GDM1 (cell line): Measurements from ENCODE around the gene KLRF2.
A peak's percentile ranks its signal among the peaks of the same experiment; 100 is the strongest.
"Not testable (repeated sequence)": the region's sequence is repeated elsewhere in the genome, so short reads cannot be mapped to it uniquely, and the experiment has no call there.

Source experiments
- DNase-seq: peaks from one replicate; lab custom pipeline; 2025; lab: John Stamatoyannopoulos, UW

Gene KLRF2, protein sequence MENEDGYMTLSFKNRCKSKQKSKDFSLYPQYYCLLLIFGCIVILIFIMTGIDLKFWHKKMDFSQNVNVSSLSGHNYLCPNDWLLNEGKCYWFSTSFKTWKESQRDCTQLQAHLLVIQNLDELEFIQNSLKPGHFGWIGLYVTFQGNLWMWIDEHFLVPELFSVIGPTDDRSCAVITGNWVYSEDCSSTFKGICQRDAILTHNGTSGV

DNA sequence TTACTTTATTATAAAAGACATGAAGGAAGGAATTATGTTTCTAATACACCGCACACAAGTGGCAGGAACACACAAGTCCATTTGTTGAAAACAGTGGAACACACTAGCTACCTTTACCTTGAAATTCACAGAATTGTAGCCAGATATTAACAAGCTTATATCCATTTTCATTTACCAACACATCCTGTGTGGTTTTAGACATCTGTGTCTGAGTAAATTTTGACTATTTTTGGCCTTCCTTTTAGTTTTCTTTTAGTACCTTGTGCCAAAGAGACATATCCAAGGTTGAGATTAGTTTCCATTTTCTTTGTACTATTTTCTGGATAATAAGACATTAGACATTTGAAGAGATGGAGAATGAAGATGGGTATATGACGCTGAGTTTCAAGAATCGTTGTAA, at the start of gene KLRF2:
TSS of gene KLRF2 (plus strand) at position 244 of the 400 bp plus-strand sequence. CDS start at position 351, 107 bp downstream.
- no peak for DNase-seq

DNA sequence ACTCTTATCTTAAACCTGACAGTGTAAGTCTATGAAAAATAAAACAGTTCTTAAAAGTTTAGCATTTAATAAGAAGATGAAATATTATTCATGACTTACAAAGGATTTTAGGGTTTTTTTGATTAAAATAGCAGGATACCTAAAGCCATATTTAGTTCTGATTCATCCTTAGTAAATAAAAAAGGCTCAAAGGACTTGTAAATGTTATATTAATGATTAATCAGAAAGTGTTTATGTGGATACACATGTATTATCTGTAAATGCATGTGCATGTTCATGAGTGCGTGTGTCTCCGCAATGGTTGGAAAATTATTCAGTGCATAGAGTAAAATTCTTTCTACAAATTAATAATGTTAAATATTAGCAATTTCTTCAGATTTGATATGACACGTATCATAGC, 49.6 kb upstream of the KLRF2 start:
- no peak for DNase-seq

DNA sequence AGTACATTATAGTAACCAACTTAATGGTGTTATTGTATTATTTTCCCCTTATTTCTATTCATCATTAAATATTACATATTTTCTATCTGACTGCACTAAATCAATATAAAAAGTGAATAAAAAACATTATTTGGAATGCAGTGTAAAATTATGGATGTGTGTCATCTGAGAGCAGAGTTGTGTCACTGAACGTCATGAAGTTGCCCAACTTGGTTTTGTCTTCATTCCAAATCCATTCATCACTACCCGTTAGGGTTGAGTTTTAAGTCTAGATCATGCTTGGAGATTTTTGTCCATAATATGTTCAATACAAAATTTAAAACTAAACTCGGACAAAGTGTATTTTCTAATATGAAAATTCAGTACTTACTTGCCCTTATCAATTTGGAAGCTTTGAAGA, 37.9 kb upstream of the KLRF2 start:
- no peak for DNase-seq

- DNase-seq, result no peak
These were observed 32.4 kb upstream of the KLRF2 start for GRCh38 chr12:9848899-9849298.

DNA sequence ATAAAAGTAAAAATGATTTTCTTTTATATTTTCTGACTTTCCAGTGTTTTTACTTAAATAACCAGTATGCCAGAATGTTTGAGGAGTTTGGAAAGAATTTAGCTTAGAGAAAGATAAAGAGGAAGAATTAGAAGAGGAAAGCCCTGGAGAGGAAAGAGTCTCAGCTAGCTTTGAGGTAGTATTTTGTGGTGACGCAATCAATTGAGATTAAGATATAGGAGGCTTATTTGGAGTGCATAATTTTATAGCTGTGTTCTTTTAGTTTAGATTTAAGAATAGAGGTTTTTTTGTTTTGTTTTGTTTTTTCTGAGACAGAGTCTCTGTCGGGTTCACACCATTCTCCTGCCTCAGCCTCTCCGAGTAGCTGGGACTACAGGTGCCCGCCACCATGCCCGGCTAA, 30.2 kb upstream of the KLRF2 start:
- DNase-seq, result no peak

- no peak for DNase-seq
These were observed 29.4 kb upstream of the KLRF2 start for GRCh38 chr12:9851927-9852326.

- DNase-seq, result no peak
These were observed 25.1 kb upstream of the KLRF2 start for GRCh38 chr12:9856151-9856550.

DNA sequence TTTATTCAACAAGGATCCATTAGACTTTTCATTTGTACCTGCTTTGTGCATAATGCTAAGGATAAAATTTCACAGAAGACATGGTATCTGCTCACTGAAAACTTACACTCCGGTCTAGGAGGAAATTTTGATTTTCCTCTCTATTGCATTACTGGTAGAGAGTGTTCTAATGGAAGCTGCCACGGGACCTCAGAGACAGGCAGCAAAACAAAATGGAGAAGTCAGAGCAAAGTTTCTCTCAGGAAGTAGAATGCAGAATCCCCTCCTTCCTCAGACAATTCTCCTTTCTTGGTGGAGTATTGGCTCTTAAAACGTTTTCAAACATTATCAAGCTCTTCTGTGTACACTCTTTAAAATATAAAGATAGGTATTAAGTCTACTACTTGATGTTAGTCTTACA, 24.4 kb upstream of the KLRF2 start:
- no peak for DNase-seq

- DNase-seq, result no peak
These were observed 23.2 kb upstream of the KLRF2 start for GRCh38 chr12:9858135-9858534.

GRCh38 chr12:9864913-9865675, 16.2 kb upstream of the KLRF2 start:
- DNase-seq, result no peak

GRCh38 chr12:9866860-9867269, 14.4 kb upstream of the KLRF2 start:
- DNase-seq, result no peak

- DNase-seq, result no peak
These were observed 13.8 kb upstream of the KLRF2 start for GRCh38 chr12:9867531-9867930.

DNA sequence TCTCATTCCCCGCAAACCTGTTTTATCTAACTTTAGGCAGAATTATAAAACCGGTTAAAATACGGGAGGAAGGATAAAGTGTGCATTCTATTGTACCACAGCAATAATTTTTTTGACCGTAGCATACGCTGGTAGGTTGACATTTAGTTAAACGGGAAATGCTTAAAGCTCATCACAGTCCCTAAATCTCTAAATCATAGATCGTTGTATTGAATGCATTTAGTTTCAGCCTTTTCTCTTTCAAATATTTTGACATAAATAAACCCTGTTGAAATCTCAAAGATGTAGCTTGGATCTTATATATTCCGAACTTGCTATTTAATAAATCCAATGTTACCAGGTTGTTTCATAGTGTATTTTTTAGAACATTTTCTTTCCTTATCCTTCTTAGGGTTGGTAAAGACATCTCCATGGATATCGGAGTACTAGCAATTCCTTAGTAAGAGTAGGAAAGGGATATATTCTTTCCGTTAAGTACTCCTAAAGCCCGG, 12.9 kb upstream of the KLRF2 start:
- no peak for DNase-seq

DNA sequence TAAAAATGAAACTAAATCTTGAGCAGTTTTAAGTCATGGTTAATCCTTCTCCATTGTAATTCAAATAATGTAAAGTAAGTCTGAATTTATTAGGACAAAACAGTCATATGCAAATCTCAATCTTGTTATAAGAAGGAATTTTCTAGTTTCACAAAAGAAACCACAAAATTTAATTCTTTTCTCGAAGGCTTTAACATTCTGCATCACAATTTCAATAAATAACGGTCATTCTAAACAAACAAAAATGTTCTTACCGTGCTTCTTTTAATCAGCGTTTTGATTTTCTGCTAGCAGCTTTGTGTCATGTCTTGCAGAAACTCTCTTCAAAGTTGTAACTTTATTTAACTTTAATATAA, 12.4 kb upstream of the KLRF2 start:
- no peak for DNase-seq

DNA sequence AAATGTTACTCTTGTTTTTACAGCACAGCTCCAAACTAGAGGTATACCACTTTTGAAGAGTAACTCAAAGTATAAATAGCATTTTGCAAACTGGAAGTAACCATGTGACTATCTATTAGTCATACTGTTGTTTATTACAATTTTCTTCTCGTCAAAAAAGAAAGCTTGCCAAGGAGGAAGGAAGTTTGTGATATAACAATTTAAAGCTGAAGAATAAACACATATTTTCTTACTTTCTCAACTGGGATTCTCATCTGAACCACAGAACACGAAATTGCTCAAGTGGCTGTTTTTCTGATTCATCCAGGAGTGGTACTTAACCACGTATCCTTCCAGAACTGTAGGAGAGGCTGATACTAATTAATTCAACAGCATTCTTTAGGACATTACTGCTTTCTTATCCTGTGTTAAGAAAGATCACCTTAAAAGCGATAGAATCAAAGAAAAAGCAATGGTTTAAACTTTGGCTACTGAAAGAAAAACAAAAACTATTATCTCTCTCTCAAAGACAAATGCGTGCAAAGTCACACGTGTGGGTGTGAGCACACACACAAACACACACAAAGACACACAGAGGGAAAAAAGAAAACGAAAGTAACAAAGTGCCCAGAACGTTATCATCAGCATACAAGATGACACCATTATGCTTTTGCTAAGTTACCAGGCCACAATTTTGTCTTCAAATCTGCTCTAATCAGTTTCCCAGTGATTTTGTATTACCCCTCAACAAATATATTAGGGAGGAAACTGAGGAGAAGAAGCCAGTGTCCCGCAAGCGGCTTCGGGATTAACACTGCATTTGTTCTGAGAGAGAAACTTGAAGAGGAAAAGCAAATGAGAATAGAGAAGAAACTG, 11.8 kb upstream of the KLRF2 start, which contains the start of gene CLEC2B:
TSS of gene CLEC2B (minus strand) at position 48 of the 855 bp plus-strand sequence.
- peak; percentile 8 for DNase-seq

- DNase-seq, result no peak
These were observed 10.9 kb upstream of the KLRF2 start for GRCh38 chr12:9870286-9870866.

DNA sequence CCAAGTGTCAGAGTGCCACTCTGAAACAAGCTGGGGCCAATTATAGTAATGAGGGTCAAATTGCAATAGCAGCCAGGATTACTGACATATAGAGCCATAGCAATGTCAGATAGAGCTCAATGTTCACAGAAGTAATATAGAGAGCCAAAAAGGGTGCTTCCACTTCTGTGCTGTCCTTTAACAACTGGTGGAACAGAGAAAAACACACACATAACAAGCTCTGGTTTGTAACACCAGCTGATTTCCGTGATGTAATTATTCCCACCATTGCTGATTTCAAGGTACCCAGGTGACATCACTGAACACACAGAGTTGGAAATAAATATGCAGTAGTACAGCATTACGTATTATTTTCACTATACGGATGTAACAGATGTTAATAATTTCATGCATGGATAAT, 9.1 kb upstream of the KLRF2 start:
- DNase-seq, result no peak

DNA sequence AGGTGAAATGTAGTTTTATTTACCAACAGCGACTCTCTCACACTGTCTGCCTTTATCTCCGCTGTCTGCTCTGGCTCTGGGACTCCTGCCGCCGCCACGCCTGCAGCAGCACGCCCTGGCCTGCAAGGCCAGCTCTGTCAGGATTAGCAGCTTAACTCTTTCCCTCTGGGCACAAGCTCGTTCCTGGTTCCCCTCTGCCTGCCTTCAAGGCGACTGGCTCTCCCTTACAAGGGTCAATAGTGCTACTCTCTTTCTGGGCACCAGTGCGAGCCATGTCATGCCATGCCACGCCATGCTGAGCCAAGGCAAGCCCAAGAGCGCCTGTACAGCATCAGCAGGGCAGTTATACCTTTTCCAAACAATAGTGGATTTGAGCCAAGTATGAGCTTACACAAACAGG, 8.5 kb upstream of the KLRF2 start:
- no peak for DNase-seq

GRCh38 chr12:9876120-9876519, 5.2 kb upstream of the KLRF2 start:
- DNase-seq, result not testable (repeated sequence)

DNA sequence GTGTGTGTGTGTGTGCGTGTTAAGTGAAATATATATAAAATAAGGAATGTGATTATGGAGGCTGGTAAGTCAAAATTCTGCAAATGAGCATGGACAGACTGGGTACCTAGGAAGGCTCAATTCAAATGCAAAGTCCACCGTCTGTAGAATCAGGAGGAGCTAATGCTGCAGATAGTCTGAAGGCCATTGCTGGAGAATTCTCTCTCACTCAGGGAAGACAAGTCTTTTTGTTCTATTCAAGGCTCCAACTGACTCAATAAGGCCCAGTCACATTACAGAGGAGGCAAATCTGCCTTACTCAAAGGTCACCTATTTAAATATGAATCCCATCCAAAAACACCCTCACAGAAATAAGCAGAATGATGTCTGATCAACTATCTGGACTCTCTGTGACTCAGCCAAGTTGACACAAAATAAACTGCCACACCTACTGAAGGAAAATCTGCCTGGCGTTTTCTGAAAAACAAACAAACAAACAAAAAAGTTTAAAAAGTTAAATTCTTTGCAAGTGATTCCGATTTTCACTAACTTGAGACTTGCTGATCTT, 684 bp upstream of the KLRF2 start:
- no peak for DNase-seq

- DNase-seq, result no peak
These were observed 699 bp downstream of the KLRF2 start for GRCh38 chr12:9881988-9882387.

DNA sequence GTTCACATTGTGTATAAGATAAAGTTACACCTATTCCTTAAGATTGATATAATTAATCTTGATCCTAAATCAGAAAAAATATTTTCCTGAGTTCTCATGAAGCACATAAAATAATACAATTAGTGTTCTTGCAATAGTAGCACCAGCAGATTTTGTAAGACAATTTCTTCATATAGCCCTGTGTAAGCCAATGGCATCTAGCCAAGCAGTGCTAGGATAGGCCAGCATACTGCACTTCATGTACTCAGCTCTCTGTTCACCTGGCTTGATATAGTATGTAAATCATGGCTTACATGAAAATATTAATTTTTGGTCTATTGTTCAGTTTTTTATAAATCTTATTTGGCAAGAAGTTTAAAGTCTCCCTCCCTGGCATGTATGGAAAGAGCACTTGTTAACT, 1.9 kb downstream of the KLRF2 start:
- DNase-seq, result no peak
